ENCODE data around the gene TFCP2. TPM values are rescaled to one million over a fixed set of nuclear protein-coding genes. Genes with fewer than 3 reads are reported as not detected.
A peak's percentile ranks its signal among the peaks of the same experiment; 100 is the strongest.

Gene TFCP2
- polyA plus RNA-seq, 3 donors = 7.1 to 25.4 (median 14.2) TPM

GRCh38 chr12:51056242-51056641 is 116.7 kb downstream of the TFCP2 start:
- no peak for TF ChIP-seq CTCF (IDR thresholded peaks at IDR 0.05)
- no peak overlapping the region for H2AFZ ChIP-seq (ENCODE audit: insufficient read depth, low read depth, low read length, poor library complexity, severe bottlenecking)
- 0% methylated on average over 2 of the region's 5 CpGs for WGBS (ENCODE audit: insufficient coverage)
- Mint-ChIP-seq H3K27me3 (ENCODE audit: low read depth in 3 of 3) (no peaks in the 10 kb centered on the region), H3K9me3 (no peaks in the 10 kb centered on the region), H3K27ac (peak overlapping the region in 3 of 7 donors; percentile 40 to 57 (median 56)), H3K4me3 (no peak overlapping the region), H3K4me1 (peaks cover 13% of the 10 kb centered on the region), H3K36me3 (peaks cover 73 to 91% of the 10 kb centered on the region in 2 donors)
- H3K9ac ChIP-seq (ENCODE audit: insufficient read depth, low read length, poor library complexity, severe bottlenecking) = no peak overlapping the region
- no peaks in the 10 kb centered on the region for H3K9me3 ChIP-seq (replicated peaks in 1 of 2; ENCODE audit: control insufficient read depth in 1 of 2, insufficient read depth in 1 of 2, low read length in 2 of 2)
- no peaks in the 10 kb centered on the region for H4K20me1 ChIP-seq (ENCODE audit: insufficient read depth, low read length)
- H3K79me2 ChIP-seq (ENCODE audit: insufficient read depth, low read length) = no peaks in the 10 kb centered on the region
- H3K4me1 ChIP-seq (ENCODE audit: control insufficient read depth in 1 of 2, insufficient read depth in 2 of 2, low read length in 2 of 2) = peaks cover 0 to 6% of the 10 kb centered on the region in 2 donors
- H3K27me3 ChIP-seq (ENCODE audit: control insufficient read depth in 2 of 2, insufficient read depth in 2 of 2, low read length in 2 of 2) = no peaks in the 10 kb centered on the region
- H3K27ac ChIP-seq (ENCODE audit: low read depth in 1 of 2, low read length in 2 of 2) = peak overlapping the region in 1 of 2 donors; percentile 14
- peaks cover 72 to 97% of the 10 kb centered on the region in 2 donors for H3K36me3 ChIP-seq (replicated peaks in 1 of 2; ENCODE audit: control insufficient read depth in 1 of 2, insufficient read depth in 2 of 2, low read length in 2 of 2)
- intact Hi-C loops (cut with micrococcal nuclease) = loop anchor here in 1 of 2 donors (10.0 kb wide), 1 partner anchor 289 kb away; the partner anchor contains the start of gene CELA1
- no peak overlapping the region for H3K4me2 ChIP-seq (replicated peaks; ENCODE audit: extremely low read depth, low read length, poor library complexity, severe bottlenecking)
- no peak overlapping the region for H3K4me3 ChIP-seq (replicated peaks in 1 of 3; ENCODE audit: low read depth in 2 of 3, low read length in 3 of 3)
- peak; percentile 21 to 65 (median 44) for DNase-seq

- no peak overlapping the region for H3K4me3 Mint-ChIP-seq
- TF ChIP-seq CTCF (IDR thresholded peaks at IDR 0.05) = no peak
Measured at GRCh38 chr12:51055060-51055459, 117.9 kb downstream of the TFCP2 start.

More at GRCh38 chr12:51055060-51055459, 117.9 kb downstream of the TFCP2 start:
- peaks cover 13% of the 10 kb centered on the region for H3K4me1 Mint-ChIP-seq
- intact Hi-C loops (cut with micrococcal nuclease) = loop anchor here in 1 of 2 donors (10.0 kb wide), 1 partner anchor 290 kb away; the partner anchor contains the start of gene CELA1
- H3K4me2 ChIP-seq (replicated peaks; ENCODE audit: extremely low read depth, low read length, poor library complexity, severe bottlenecking) = no peak overlapping the region
- no peak overlapping the region for H3K9ac ChIP-seq (ENCODE audit: insufficient read depth, low read length, poor library complexity, severe bottlenecking)
- H3K27ac ChIP-seq (ENCODE audit: low read depth in 1 of 2, low read length in 2 of 2) = no peak overlapping the region
- peak overlapping the region in 1 of 7 donors; percentile 24 for H3K27ac Mint-ChIP-seq
- H3K4me3 ChIP-seq (replicated peaks in 1 of 3; ENCODE audit: low read depth in 2 of 3, low read length in 3 of 3) = no peak overlapping the region
- H3K27me3 Mint-ChIP-seq (ENCODE audit: low read depth in 3 of 3) = no peaks in the 10 kb centered on the region
- peaks cover 63 to 92% of the 10 kb centered on the region in 2 donors for H3K36me3 ChIP-seq (replicated peaks in 1 of 2; ENCODE audit: control insufficient read depth in 1 of 2, insufficient read depth in 2 of 2, low read length in 2 of 2)
- H3K79me2 ChIP-seq (ENCODE audit: insufficient read depth, low read length) = peaks cover 3% of the 10 kb centered on the region
- DNase-seq = no peak
- no CpG with 5 or more reads among the region's 2 CpGs for WGBS (ENCODE audit: insufficient coverage)
- H3K9me3 Mint-ChIP-seq = no peaks in the 10 kb centered on the region
- no peaks in the 10 kb centered on the region for H3K9me3 ChIP-seq (replicated peaks in 1 of 2; ENCODE audit: control insufficient read depth in 1 of 2, insufficient read depth in 1 of 2, low read length in 2 of 2)
- H3K27me3 ChIP-seq (ENCODE audit: control insufficient read depth in 2 of 2, insufficient read depth in 2 of 2, low read length in 2 of 2) = no peaks in the 10 kb centered on the region
- no peak overlapping the region for H2AFZ ChIP-seq (ENCODE audit: insufficient read depth, low read depth, low read length, poor library complexity, severe bottlenecking)
- peaks cover 0 to 6% of the 10 kb centered on the region in 2 donors for H3K4me1 ChIP-seq (ENCODE audit: control insufficient read depth in 1 of 2, insufficient read depth in 2 of 2, low read length in 2 of 2)
- no peaks in the 10 kb centered on the region for H4K20me1 ChIP-seq (ENCODE audit: insufficient read depth, low read length)
- H3K36me3 Mint-ChIP-seq = peaks cover 64 to 84% of the 10 kb centered on the region in 2 donors
